Ovary (tissue), 9 donors: ENCODE data around the gene FGGY. TPM values are rescaled to one million over a fixed set of nuclear protein-coding genes. Genes with fewer than 3 reads are reported as not detected.
A peak's percentile ranks its signal among the peaks of the same experiment; 100 is the strongest.

Experiments used
- DNase-seq, 5 donors: peaks; one replicate each; pipeline ENCODE4 v3.0.0-alpha.2; 2019 to 2020
- H3K27ac ChIP-seq, 2 donors: fragments of 200-600 bp; one replicate each; pipeline versions ENCODE4 v1.5.1 to v1.8.0; 2019 to 2022
- H3K27me3 ChIP-seq: fragments of 200-600 bp; one replicate; pipeline ENCODE4 v1.8.0; 2022
- H3K36me3 ChIP-seq: fragments of 200-600 bp; sonication (generic); one replicate; pipeline ENCODE4 v1.5.1; 2019
- H3K4me1 ChIP-seq: one replicate; pipeline ENCODE4 v1.8.1; 2013; ENCODE audit warnings: mild to moderate bottlenecking, moderate library complexity; ENCODE audit not compliant: insufficient read depth
- H3K4me3 ChIP-seq: fragments of 200-600 bp; sonication (generic); one replicate; pipeline ENCODE4 v1.5.1; 2017
- H3K9me3 ChIP-seq, 2 donors: fragments of 200-600 bp in 1 of 2; sonication (generic) in 1 of 2; one replicate each; pipeline versions ENCODE4 v1.5.1 to v1.8.1; 2013 to 2019; ENCODE audit warnings: mild to moderate bottlenecking in 1 of 2, moderate library complexity in 1 of 2
- CTCF ChIP-seq, 3 donors: fragments of 450-650 bp in 2 of 3; fragments of 200-600 bp in 1 of 3; IDR thresholded peaks; one replicate each; pipeline versions ENCODE4 v1.5.1 to v1.8.0; 2016 to 2022; ENCODE audit warnings: antibody characterized with exemption in 3 of 3, mild to moderate bottlenecking in 1 of 3
- EP300 ChIP-seq: sonication (generic); formaldehyde crosslinking; IDR thresholded peaks from one replicate; pipeline ENCODE4 v1.6.1; 2017; ENCODE audit warnings: antibody characterized with exemption
- POLR2A ChIP-seq: fragments of 450-650 bp; IDR thresholded peaks from one replicate; pipeline ENCODE4 v1.6.1; 2017; ENCODE audit warnings: antibody characterized with exemption, mild to moderate bottlenecking, moderate library complexity
- WGBS, 3 donors: extraction: QIAGEN DNeasy Blood & Tissue Kit in 1 of 3; methylation state at CpG; one replicate each; pipeline versions ENCODE4 v1.1.5 to v1.1.7; 2013 to 2017; 5-methylcytosine and 5-hydroxymethylcytosine counted together
- intact Hi-C, 4 donors: fragments of 100-400 bp; cut with DNase I; formaldehyde crosslinking; loops; one replicate each; pipeline versions ENCODE4 v1.11.0 to v1.15.1; 2022 to 2023
- polyA plus RNA-seq, 2 donors: library from polyadenylated mRNA; stranded (reverse); fragments of 200-250 nt in 1 of 2; fragments of 350-450 nt in 1 of 2; fragmentation: Illumina TruSeq in 1 of 2; extraction: RNeasy Lipid Tissue Mini Kit (QIAGEN cat#74804) in 1 of 2; gene quantifications; one replicate each; pipeline ENCODE4 v1.2.3, GENCODE V29; 2013 to 2014
- total RNA-seq, 7 donors: library from RNA; depleted of rRNA in 2 of 7; stranded (reverse); fragments of >200 nt in 2 of 7; fragmentation: NEBNext Ultra II Directional in 3 of 7; extraction: Animal tissue kit (Norgen Biotek cat#: 25700) in 3 of 7; gene quantifications; one replicate each; pipeline versions ENCODE4 v1.1.0 to v1.2.4, GENCODE V29; 2016 to 2023
- donor health status: DM: no; HTN: no; CAD: no; lungs with moderate emphysema.
- donor health status: DM: no; HTN: no; CAD: no.
- donor health status: Bipolar disorder and iron deficiency.
- donor health status: DM: yes; HTN: yes; CAD: no.
- donor health status: DM: no; HTN: no; CAD: no.
- donor health status: DM: yes; HTN: yes; CAD: no.

The FGGY gene
- total and polyA plus RNA-seq, 9 donors = 7.9 to 62.0 (median 44.7) TPM

- Histone ChIP-seq H3K4me3 (no peak overlapping the region), H3K4me1 (peaks cover 3% of the 10 kb centered on the region), H3K27ac (no peak overlapping the region), H3K27me3 (no peaks in the 10 kb centered on the region), H3K9me3 (no peaks in the 10 kb centered on the region), H3K36me3 (no peaks in the 10 kb centered on the region)
- DNase-seq = no peak
- TF ChIP-seq POLR2A = no peak
- TF ChIP-seq CTCF (IDR thresholded peaks at IDR 0.05) = no peak
- WGBS, 3 donors = 15 to 18% (median 16%) methylated on average over 1 of the region's 1 CpG
- intact Hi-C loops = no loop called here
These were observed 148.1 kb downstream of the FGGY start for GRCh38 chr1:59445040-59445439.

- Histone ChIP-seq H3K27ac (peak overlapping the region in 1 of 2 donors; percentile 1), H3K36me3 (no peaks in the 10 kb centered on the region), H3K9me3 (no peaks in the 10 kb centered on the region), H3K27me3 (no peaks in the 10 kb centered on the region), H3K4me1 (peaks cover 3% of the 10 kb centered on the region), H3K4me3 (no peak overlapping the region)
- WGBS, 3 donors = 43 to 58% (median 57%) methylated on average over 9 of the region's 9 CpGs
- DNase-seq = no peak
- no peak for TF ChIP-seq EP300
- no peak for TF ChIP-seq POLR2A
- no peak for TF ChIP-seq CTCF (IDR thresholded peaks at IDR 0.05)
- intact Hi-C loops = no loop called here
These were observed 149.5 kb downstream of the FGGY start for GRCh38 chr1:59446257-59446901.

GRCh38 chr1:59452026-59452425 is 155.1 kb downstream of the FGGY start:
- WGBS, 3 donors = 52 to 75% (median 68%) methylated on average over 1 of the region's 1 CpG
- H3K27ac ChIP-seq = no peak overlapping the region
- no peak overlapping the region for H3K4me3 ChIP-seq
- H3K9me3 ChIP-seq = no peaks in the 10 kb centered on the region
- TF ChIP-seq POLR2A (no peak), CTCF (IDR thresholded peaks at IDR 0.05) (no peak), EP300 (no peak)
- no peak for DNase-seq
- H3K4me1 ChIP-seq = no peaks in the 10 kb centered on the region
- intact Hi-C loops = no loop called here
- no peaks in the 10 kb centered on the region for H3K36me3 ChIP-seq
- H3K27me3 ChIP-seq = no peaks in the 10 kb centered on the region

GRCh38 chr1:59452559-59452958 is 155.7 kb downstream of the FGGY start:
- Histone ChIP-seq H3K4me3 (no peak overlapping the region), H3K9me3 (no peaks in the 10 kb centered on the region), H3K4me1 (no peaks in the 10 kb centered on the region), H3K36me3 (no peaks in the 10 kb centered on the region), H3K27me3 (no peaks in the 10 kb centered on the region), H3K27ac (no peak overlapping the region)
- TF ChIP-seq CTCF (IDR thresholded peaks at IDR 0.05) (no peak), EP300 (no peak), POLR2A (no peak)
- intact Hi-C loops = no loop called here
- WGBS, 3 donors = 96 to 100% (median 100%) methylated on average over 1 of the region's 1 CpG
- DNase-seq = no peak
